OCI-LY3 (cell line): ENCODE measurements around the gene TUB.
A peak's percentile ranks its signal among the peaks of the same experiment; 100 is the strongest.

ENCODE experiments used
- CTCF ChIP-seq: fragments of 200-600, 300-600 bp; sonication (generic); IDR thresholded peaks from 2 replicates; pipeline ENCODE4 v1.5.1; 2014; ENCODE audit warnings: antibody characterized with exemption, low read length, low read depth
- EZH2phosphoT487 ChIP-seq: fragments of 200-600 bp; shearing (Covaris generic); IDR thresholded peaks from 2 replicates; pipeline ENCODE4 v1.6.1; 2018; ENCODE audit warnings: antibody characterized with exemption, mixed run types, low read depth

DNA sequence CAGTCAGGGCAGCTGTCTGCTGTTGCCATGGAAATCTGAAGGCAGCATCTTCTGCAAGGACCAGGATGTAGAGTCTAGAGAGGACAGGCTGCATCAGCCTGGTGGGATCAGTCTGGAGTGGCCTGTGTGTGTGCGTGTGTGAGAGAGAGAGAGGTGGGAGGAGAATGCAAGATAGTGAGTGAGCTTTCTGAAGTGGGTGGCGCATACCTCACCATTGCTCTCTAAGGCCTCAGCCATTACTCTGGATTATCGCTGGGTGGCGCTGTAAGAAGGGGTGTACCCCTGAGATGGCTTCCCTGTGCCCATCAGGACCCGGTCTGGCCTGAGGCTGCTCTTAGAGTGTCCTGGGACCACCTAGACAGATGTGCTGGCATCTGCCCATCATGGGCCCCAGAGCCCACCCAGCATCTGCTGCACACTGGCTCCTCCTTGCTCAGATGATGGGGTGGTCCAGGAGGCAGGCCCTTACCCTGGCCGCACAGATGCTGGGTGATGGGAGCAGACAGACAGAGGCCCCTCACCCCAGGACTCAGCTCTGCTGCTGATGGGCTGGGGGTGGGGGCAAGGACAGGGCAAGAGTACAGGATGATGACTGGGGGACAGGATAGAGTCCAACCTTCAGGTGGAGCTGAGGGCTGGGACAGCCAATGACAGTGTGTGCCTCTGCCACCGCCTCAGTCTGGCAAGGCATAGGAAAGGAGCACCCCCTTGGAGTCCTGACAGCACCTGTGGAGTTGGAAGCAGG is 25.7 kb upstream of the TUB start:
- TF ChIP-seq CTCF (peak; percentile 32), EZH2phosphoT487 (no peak)
